ENCODE results near the gene NPVF.

Gene NPVF, protein sequence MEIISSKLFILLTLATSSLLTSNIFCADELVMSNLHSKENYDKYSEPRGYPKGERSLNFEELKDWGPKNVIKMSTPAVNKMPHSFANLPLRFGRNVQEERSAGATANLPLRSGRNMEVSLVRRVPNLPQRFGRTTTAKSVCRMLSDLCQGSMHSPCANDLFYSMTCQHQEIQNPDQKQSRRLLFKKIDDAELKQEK

DNA sequence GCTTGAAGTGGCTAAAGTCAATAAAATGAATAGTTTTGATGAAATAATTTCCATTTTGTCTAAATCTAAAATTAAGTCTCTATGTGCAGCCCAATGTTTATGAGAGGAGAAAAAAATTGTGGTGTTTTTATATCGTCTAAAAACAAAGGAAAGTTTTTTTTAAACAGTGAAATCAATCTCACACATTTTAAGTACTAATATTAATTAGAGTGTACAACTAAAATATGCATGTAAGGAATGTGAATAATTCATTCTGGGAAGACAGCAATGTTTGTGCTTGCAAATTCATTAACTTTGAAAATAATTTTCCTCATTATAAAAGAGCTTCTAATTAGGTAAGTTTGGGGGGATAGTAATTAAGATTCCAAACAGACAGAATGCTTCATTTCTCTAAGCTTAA, at the start of gene NPVF:
Gene NPVF (minus strand): TSS at position 101 of the 400 bp plus-strand sequence. CDS start 47 bp downstream, at position 54.
- no peak for TF ChIP-seq CTCF (IDR thresholded peaks at IDR 0.05; ENCODE audit: low read depth, low read length)
- H3K36me3 ChIP-seq = no peaks in the 10 kb centered on the region
- no peaks in the 10 kb centered on the region for H3K9me3 ChIP-seq (ENCODE audit: severe bottlenecking)
- H3K27me3 ChIP-seq (ENCODE audit: insufficient read depth, low read depth, severe bottlenecking) = no peaks in the 10 kb centered on the region
- no peak within 1 kb of the TSS for H3K27ac ChIP-seq
- DNase-seq = no peak
- H3K4me3 ChIP-seq (ENCODE audit: low read depth, low read length) = no peak within 1 kb of the TSS

DNA sequence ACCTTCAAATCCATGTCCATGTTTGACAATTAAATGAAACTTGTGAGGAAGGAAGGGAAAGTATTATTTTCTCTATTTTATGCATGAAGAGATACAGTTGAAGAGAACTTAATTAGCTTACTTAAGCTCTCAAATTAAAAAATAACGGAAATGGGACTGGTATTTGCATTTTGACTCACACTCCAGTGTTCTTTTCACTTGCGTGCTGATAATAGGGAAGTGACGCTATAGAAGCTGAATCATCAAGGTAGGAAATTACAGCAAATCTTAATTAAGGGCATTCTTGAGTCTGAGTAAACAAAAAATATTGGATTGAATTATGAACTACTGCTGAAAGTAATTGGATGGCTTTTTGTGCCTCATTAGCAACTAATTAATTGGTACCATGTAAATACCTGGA, 44.0 kb upstream of the NPVF start:
- Histone ChIP-seq H3K27me3 (ENCODE audit: insufficient read depth, low read depth, severe bottlenecking) (no peaks in the 10 kb centered on the region), H3K27ac (no peak overlapping the region), H3K4me3 (ENCODE audit: low read depth, low read length) (no peak overlapping the region), H3K9me3 (ENCODE audit: severe bottlenecking) (no peaks in the 10 kb centered on the region), H3K36me3 (no peaks in the 10 kb centered on the region)
- no peak for TF ChIP-seq CTCF (IDR thresholded peaks at IDR 0.05; ENCODE audit: low read depth, low read length)
- no peak for DNase-seq

DNA sequence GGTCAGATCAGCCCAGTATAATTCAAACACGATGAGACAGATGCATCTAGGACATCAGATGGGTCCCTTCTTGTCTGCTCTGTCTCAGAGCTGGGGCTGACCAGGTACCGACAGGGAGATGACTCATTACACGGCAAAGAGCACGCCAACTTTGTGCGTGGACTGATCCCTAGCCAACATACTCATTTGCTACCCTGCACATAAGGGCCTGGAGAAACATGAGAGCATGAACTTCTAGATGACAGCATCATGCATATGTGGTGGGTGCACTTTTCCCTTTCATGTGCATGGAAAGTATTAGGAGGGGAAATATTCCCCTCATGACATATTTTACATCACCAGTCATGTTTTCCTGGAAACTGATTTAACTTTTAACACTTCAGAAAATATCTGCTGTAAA, 35.1 kb upstream of the NPVF start:
- Histone ChIP-seq H3K36me3 (no peaks in the 10 kb centered on the region), H3K27me3 (ENCODE audit: insufficient read depth, low read depth, severe bottlenecking) (no peaks in the 10 kb centered on the region), H3K4me3 (ENCODE audit: low read depth, low read length) (no peak overlapping the region), H3K27ac (no peak overlapping the region), H3K9me3 (ENCODE audit: severe bottlenecking) (no peaks in the 10 kb centered on the region)
- DNase-seq = no peak
- TF ChIP-seq CTCF (IDR thresholded peaks at IDR 0.05; ENCODE audit: low read depth, low read length) = no peak

- Histone ChIP-seq H3K36me3 (no peaks in the 10 kb centered on the region), H3K27me3 (ENCODE audit: insufficient read depth, low read depth, severe bottlenecking) (no peaks in the 10 kb centered on the region), H3K9me3 (ENCODE audit: severe bottlenecking) (no peaks in the 10 kb centered on the region), H3K4me3 (ENCODE audit: low read depth, low read length) (no peak overlapping the region), H3K27ac (no peak overlapping the region)
- DNase-seq = no peak
- TF ChIP-seq CTCF (IDR thresholded peaks at IDR 0.05; ENCODE audit: low read depth, low read length) = no peak
Observed at GRCh38 chr7:25262586-25262985, 34.3 kb upstream of the NPVF start.

DNA sequence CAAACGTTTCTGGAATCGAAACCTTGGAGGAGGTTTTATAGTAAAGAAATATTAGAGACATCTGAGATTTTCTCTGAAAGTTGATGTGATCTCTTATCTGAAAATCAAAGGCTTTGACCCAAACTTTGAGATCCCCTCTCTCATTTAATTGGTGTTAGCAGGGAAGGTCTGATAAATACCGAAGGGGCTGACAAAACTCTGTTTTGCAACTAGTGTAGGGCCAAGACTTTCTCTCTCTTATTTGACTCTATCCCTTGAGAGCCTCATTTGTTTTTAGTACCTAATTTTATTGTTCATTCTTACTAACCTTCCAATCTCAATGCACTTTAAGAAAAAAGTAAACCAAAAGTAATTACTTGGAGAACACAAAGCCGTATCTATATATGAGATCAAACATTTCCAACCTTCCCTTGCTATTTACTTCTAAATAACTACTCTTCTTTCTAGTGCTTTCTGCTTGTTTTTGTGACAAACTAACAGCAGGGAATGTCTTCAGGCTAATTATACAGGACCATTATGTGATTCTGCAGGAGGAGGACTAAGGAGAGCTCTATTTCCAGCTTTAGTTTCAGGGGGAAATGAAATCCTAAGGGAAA, 33.4 kb upstream of the NPVF start:
- Histone ChIP-seq H3K4me3 (ENCODE audit: low read depth, low read length) (no peak overlapping the region), H3K36me3 (no peaks in the 10 kb centered on the region), H3K27ac (no peak overlapping the region), H3K27me3 (ENCODE audit: insufficient read depth, low read depth, severe bottlenecking) (no peaks in the 10 kb centered on the region), H3K9me3 (ENCODE audit: severe bottlenecking) (no peaks in the 10 kb centered on the region)
- no peak for DNase-seq
- TF ChIP-seq CTCF (IDR thresholded peaks at IDR 0.05; ENCODE audit: low read depth, low read length) = no peak

Data from WERI-Rb-1 (cell line).